ENCODE measurements around the gene NTRK3. TPM values are rescaled to one million over a fixed set of nuclear protein-coding genes. Genes with fewer than 3 reads are reported as not detected.
"Not testable (repeated sequence)": the region's sequence is repeated elsewhere in the genome, so short reads cannot be mapped to it uniquely, and the experiment has no call there.

NTRK3 gene
- total and polyA plus RNA-seq, 2 of the 8 experiments (the other 6 are each of a cell fraction or from before 2014, with no cell fraction given): 4.5 to 6.8 TPM

GRCh38 chr15:87841426-87841998 lies 415.0 kb downstream of the NTRK3 start (continued):
- no peak for TF ChIP-seq CHD2 (IDR thresholded peaks at IDR 0.05; ENCODE audit: low read length)

- FAIRE-seq: not testable (repeated sequence)
Observed at GRCh38 chr15:87835830-87836229, 420.7 kb downstream of the NTRK3 start.

More at GRCh38 chr15:87835830-87836229, 420.7 kb downstream of the NTRK3 start:
- DNase-seq (ENCODE audit: low read depth in 1 of 2, low spot score in 2 of 2); H4K5ac ChIP-seq (ENCODE audit: insufficient read length, low read depth, low read length); CTCF ChIA-PET (ENCODE audit: partially characterized antibody); H2BK5ac ChIP-seq (ENCODE audit: low read depth, low read length); H2BK15ac ChIP-seq (ENCODE audit: low read length); H2BK120ac ChIP-seq (replicated peaks; ENCODE audit: low read depth, low read length); H3K9ac ChIP-seq (replicated peaks in 1 of 4; ENCODE audit: extremely low read depth in 1 of 4, low read depth in 3 of 4, low read length in 3 of 4); H4K20me1 ChIP-seq (replicated peaks in 1 of 2; ENCODE audit: control insufficient read depth in 1 of 2, insufficient read depth in 2 of 2, low read length in 2 of 2); H2BK20ac ChIP-seq (ENCODE audit: low read length); H3K79me1 ChIP-seq (ENCODE audit: low read depth, low read length); POLR2A ChIA-PET (ENCODE audit: partially characterized antibody); H2AFZ ChIP-seq (ENCODE audit: low read length); H3K27ac ChIP-seq (ENCODE audit: low read depth, low read length); H3K4ac ChIP-seq (replicated peaks; ENCODE audit: insufficient read length, low read depth, low read length); H3K23ac ChIP-seq (ENCODE audit: insufficient read length); H3K79me2 ChIP-seq (ENCODE audit: control insufficient read depth in 1 of 2, insufficient read depth in 2 of 2, low read length in 2 of 2); H3K14ac ChIP-seq (ENCODE audit: insufficient read length); H2BK12ac ChIP-seq (ENCODE audit: low read depth, low read length); H4K91ac ChIP-seq (replicated peaks; ENCODE audit: insufficient read length, low read length); H3K27me3 ChIP-seq (replicated peaks in 1 of 4; ENCODE audit: control insufficient read depth in 3 of 4, extremely low read depth in 1 of 4, insufficient read depth in 3 of 4, low read length in 3 of 4); H3K56ac ChIP-seq (replicated peaks; ENCODE audit: insufficient read length, low read depth, low read length); H3K36me3 ChIP-seq (ENCODE audit: control insufficient read depth in 2 of 4, insufficient read depth in 4 of 4, low read length in 3 of 4); H3K23me2 ChIP-seq (ENCODE audit: low read depth, low read length); H3K4me1 ChIP-seq (replicated peaks in 1 of 4; ENCODE audit: control insufficient read depth in 3 of 4, insufficient read depth in 4 of 4, low read length in 3 of 4); H2AK5ac ChIP-seq (ENCODE audit: low read depth, low read length); H3K18ac ChIP-seq (ENCODE audit: extremely low read depth, low read length); H3K4me3 ChIP-seq (ENCODE audit: extremely low read depth in 1 of 4, insufficient read depth in 2 of 4, low read depth in 3 of 4, low read length in 4 of 4); H3K9me3 ChIP-seq (ENCODE audit: insufficient read depth in 2 of 2, low read depth in 1 of 2, low read length in 1 of 2); H3K4me2 ChIP-seq (ENCODE audit: insufficient read depth in 1 of 2, low read depth in 2 of 2, low read length in 2 of 2); H4K8ac ChIP-seq (ENCODE audit: extremely low read depth, insufficient read depth, low read length): not testable (repeated sequence)
- 82% methylated on average over 2 of the region's 2 CpGs; no CpG with 5 or more reads in 1 of the 2 experiments for WGBS, 2 experiments (ENCODE audit: extremely low coverage in 1 of 2, insufficient coverage in 1 of 2, insufficient read length in 1 of 2, insufficient replicate concordance in 2 of 2, low coverage in 1 of 2, low lambda C conversion rate in 2 of 2, missing lambda C conversion rate in 1 of 2)
